ENCODE results near the gene HES7. TPM values are rescaled to one million over a fixed set of nuclear protein-coding genes. Genes with fewer than 3 reads are reported as not detected.
"Not testable (repeated sequence)": the region's sequence is repeated elsewhere in the genome, so short reads cannot be mapped to it uniquely, and the experiment has no call there.

HES7 gene
- total RNA-seq = 1 to 10 TPM; 4.0 to 4.9 TPM

DNA sequence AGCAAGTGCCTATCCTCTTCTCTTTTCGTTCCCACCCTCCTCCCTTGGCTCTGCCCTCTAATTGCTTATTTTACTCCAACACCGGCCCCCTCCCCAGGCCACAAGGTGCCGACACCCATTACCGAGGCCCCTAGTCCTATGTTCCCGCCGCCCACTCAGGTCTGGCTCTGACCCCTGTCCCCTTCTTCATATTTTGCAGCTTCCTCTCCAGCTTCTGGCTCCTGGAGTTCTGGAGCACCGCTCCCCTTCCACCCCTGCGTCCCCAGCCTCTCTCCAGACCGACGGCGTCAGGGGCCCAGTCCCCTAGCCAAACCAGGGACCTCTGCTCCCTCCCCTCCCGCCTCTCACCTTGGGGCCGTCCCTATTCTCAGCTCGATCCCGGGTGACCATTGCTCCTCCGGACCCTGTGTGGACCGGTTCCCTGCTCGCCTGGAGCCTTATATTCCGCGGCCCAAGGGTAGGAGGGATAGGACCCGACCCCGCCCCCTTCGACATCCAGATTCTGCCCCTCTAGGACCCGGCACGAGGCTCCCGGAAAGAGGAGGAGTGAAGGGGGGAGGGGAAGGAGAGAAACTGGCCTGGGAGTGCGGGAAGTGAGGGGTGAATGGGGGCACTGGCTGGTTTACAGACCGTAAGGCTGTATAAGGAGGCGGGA is at the start of gene HES7:
Gene HES7 (minus strand): TSS at position 412 of the 655 bp plus-strand sequence. CDS start 22 bp downstream, at position 390.
- Mint-ChIP-seq H3K36me3 (ENCODE audit: low read depth) (peaks cover 11% of the 10 kb centered on the region), H3K4me1 (ENCODE audit: low read depth) (peaks cover 53% of the 10 kb centered on the region), H3K27ac (no peak within 1 kb of the TSS), H3K27me3 (peaks cover 34% of the 10 kb centered on the region), H3K4me3 (peak within 1 kb of the TSS; percentile 97), H3K9me3 (no peaks in the 10 kb centered on the region)
- TF ChIP-seq, protein P1, sequence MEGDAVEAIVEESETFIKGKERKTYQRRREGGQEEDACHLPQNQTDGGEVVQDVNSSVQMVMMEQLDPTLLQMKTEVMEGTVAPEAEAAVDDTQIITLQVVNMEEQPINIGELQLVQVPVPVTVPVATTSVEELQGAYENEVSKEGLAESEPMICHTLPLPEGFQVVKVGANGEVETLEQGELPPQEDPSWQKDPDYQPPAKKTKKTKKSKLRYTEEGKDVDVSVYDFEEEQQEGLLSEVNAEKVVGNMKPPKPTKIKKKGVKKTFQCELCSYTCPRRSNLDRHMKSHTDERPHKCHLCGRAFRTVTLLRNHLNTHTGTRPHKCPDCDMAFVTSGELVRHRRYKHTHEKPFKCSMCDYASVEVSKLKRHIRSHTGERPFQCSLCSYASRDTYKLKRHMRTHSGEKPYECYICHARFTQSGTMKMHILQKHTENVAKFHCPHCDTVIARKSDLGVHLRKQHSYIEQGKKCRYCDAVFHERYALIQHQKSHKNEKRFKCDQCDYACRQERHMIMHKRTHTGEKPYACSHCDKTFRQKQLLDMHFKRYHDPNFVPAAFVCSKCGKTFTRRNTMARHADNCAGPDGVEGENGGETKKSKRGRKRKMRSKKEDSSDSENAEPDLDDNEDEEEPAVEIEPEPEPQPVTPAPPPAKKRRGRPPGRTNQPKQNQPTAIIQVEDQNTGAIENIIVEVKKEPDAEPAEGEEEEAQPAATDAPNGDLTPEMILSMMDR (IDR thresholded peaks at IDR 0.05) = no peak
- ChIA-PET POLR2A (interaction anchor here (1.0 to 7.1 kb wide), 13 partner anchors 10 to 125 kb away, joined by 3 to 102 read pairs (median 7); partner anchors contain the start of genes PFAS and VAMP2), CTCF (interaction anchor here (0.9 to 3.5 kb wide), 11 partner anchors 13 to 177 kb away, joined by 3 to 30 read pairs (median 5); no protein-coding TSS in a partner anchor)
- intact Hi-C loops (cut with micrococcal nuclease) = loop anchor here (2.0 to 10.0 kb wide), 2 partner anchors 29 to 171 kb away; partner anchors contain the start of genes PER1 and SLC25A35
- ATAC-seq (no peak), DNase-seq (peak; percentile 29)

DNA sequence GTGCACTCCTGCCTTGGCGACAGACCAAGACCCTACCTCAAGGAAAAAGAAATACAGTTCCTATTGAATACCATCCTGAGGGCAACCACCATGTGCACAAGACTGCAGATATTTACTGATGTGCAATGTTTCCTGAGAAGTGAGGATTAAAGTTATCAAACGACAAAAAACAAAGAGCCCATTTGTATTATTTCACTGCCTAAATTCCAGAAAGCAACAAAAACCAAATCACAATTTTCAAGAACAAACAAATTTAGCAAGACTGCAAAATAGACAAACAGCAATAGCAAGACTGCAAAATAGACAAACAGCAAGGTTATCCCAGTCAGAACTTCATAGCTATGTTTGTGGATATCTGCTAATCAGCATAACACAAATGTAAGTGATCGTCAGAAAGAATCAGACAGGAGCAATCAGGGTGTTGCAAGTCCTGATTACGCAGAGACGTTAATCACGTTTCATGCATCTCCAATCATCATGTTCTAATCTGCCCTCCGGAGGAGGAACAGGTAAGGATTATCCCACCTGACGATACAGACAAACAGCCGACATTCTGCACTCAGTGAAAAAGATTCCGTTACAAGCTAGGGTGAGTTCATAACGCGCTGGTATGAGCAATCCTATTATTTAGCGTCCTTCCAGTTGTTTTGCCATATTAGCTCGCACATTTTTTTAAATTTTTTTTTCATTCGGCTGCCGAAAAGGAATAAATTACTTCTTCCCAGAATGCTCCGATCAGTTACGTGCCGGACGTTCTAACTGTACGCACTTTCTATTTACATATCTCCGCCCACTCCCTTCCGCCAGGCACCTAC is 49.4 kb upstream of the HES7 start:
- Mint-ChIP-seq H3K27me3 (no peaks in the 10 kb centered on the region), H3K4me1 (ENCODE audit: low read depth) (peaks cover 39% of the 10 kb centered on the region), H3K4me3 (peak overlapping the region; percentile 89), H3K9me3 (no peaks in the 10 kb centered on the region), H3K27ac (peak overlapping the region; percentile 100), H3K36me3 (ENCODE audit: low read depth) (no peaks in the 10 kb centered on the region)
- DNase-seq (peak; percentile 96), ATAC-seq (peak; percentile 86)
- TF ChIP-seq, protein P1 (IDR thresholded peaks at IDR 0.05) = no peak
- intact Hi-C loops (cut with micrococcal nuclease) = no loop called here
- CTCF ChIA-PET = interaction anchor here (0.7 to 1.7 kb wide), 9 partner anchors 9 to 204 kb away, joined by 3 to 11 read pairs (median 3); partner anchors contain the start of genes KRABD2 and PFAS
- POLR2A ChIA-PET = interaction anchor here (0.6 to 6.8 kb wide), 47 partner anchors 13 to 776 kb away, joined by 3 to 476 read pairs (median 6); partner anchors contain the start of genes ALOXE3, AURKB, BORCS6 and CTC1

DNA sequence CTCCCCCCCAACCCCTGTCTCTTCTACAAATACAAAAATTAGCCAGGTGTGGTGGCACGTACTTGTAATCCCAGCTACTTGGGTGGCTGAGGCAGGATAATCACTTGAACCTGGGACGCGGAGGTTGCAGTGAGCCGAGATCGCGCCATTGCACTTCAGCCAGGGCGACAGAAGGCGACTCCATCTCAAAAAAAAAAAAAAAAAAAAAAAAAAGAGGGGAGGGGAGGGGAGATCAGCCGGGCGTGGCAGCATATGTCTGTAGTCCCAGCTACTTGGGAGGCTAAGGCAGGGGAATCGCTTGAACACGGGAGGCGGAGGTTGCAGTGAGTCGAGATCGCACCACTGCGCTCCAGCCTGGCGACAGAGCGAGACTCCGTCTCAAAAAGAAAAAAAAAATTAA is 46.3 kb upstream of the HES7 start:
- intact Hi-C loops (cut with micrococcal nuclease); DNase-seq; H3K4me3 Mint-ChIP-seq; ATAC-seq; H3K27ac Mint-ChIP-seq; H3K9me3 Mint-ChIP-seq; H3K27me3 Mint-ChIP-seq; H3K36me3 Mint-ChIP-seq (ENCODE audit: low read depth): not testable (repeated sequence)
- H3K4me1 Mint-ChIP-seq (ENCODE audit: low read depth) = peaks cover 25% of the 10 kb centered on the region
- CTCF ChIA-PET = interaction anchor here (1.2 to 1.3 kb wide), 2 partner anchors 9 to 10 kb away, joined by 3 read pairs; no protein-coding TSS in a partner anchor
- POLR2A ChIA-PET = interaction anchor here (5.9 kb wide), 1 partner anchor 16 kb away, joined by 476 read pairs; the partner anchor contains the start of genes PER1 and VAMP2

DNA sequence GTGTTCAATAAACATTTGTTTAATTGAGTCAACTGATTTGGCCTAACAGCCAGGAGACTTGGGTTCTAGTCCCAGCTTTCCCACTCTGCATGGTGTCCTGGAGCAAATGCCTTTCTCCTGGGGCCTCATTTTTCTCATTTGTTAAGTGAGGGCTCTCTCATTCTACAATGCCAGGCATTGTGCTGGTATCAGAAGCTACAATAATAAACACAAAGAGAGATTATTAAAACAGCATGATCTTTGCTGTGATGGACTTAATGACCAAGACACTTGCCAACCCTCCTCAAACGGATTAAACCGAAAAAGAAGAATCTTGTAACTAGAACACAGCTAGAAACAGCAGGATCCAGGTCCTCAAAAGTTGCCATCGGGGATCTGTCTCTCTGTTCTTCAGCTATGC is 43.6 kb upstream of the HES7 start:
- Mint-ChIP-seq H3K9me3 (no peaks in the 10 kb centered on the region), H3K36me3 (ENCODE audit: low read depth) (no peaks in the 10 kb centered on the region), H3K27ac (no peak overlapping the region), H3K4me1 (ENCODE audit: low read depth) (peaks cover 24% of the 10 kb centered on the region), H3K4me3 (no peak overlapping the region), H3K27me3 (no peaks in the 10 kb centered on the region)
- POLR2A ChIA-PET = interaction anchor here (0.6 to 1.8 kb wide), 10 partner anchors 8 to 43 kb away, joined by 3 to 5 read pairs (median 4); partner anchors contain the start of genes AURKB and HES7
- TF ChIP-seq, protein P1 (IDR thresholded peaks at IDR 0.05) = no peak
- CTCF ChIA-PET = interaction anchor here (0.9 to 2.1 kb wide), 4 partner anchors 8 to 49 kb away, joined by 3 to 7 read pairs (median 4); no protein-coding TSS in a partner anchor
- ATAC-seq (no peak), DNase-seq (no peak)
- intact Hi-C loops (cut with micrococcal nuclease) = no loop called here

DNA sequence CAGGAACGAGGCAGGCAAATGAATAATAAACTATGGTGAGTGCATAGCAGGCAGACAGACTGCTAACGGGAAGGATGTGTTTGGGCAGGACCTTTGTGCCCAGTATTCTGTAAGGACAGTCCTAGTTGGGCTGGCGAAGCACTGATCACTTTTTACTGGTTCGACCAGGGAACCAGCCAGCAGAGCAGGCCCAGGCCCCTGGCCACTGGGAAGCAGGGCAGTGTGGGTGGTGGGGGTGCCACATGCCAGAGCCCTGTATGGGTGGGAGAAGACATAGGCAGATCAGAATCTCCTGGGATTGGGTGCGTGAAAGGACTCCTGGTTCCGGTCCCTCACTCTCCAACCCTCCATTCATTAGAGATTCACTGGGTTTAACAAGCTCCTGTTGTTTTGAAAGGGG is 42.8 kb upstream of the HES7 start:
- CTCF ChIA-PET = interaction anchor here (1.8 to 2.1 kb wide), 2 partner anchors 19 to 48 kb away, joined by 4 to 7 read pairs; no protein-coding TSS in a partner anchor
- no peak for ATAC-seq

More for the DNA sequence above, 42.8 kb upstream of the HES7 start:
- intact Hi-C loops (cut with micrococcal nuclease) = no loop called here
- Mint-ChIP-seq H3K4me3 (no peak overlapping the region), H3K4me1 (ENCODE audit: low read depth) (peaks cover 24% of the 10 kb centered on the region), H3K9me3 (no peaks in the 10 kb centered on the region), H3K27me3 (no peaks in the 10 kb centered on the region), H3K36me3 (ENCODE audit: low read depth) (peaks cover 3% of the 10 kb centered on the region), H3K27ac (peak overlapping the region; percentile 21)
- POLR2A ChIA-PET = interaction anchor here (1.1 to 1.8 kb wide), 2 partner anchors 13 to 15 kb away, joined by 3 to 5 read pairs; no protein-coding TSS in a partner anchor
- no peak for DNase-seq
- TF ChIP-seq, protein P1 (IDR thresholded peaks at IDR 0.05) = no peak

All from activated CD8-positive, alpha-beta T cell treated with anti-CD3 and anti-CD28 coated beads for 36 hours (primary cell).